ENCODE measurements around the gene DPYD. TPM values are rescaled to one million over a fixed set of nuclear protein-coding genes. Genes with fewer than 3 reads are reported as not detected.

Gene DPYD
- total and polyA plus RNA-seq, 12 donors = 4.1 to 22.0 (median 7.0) TPM

DNA sequence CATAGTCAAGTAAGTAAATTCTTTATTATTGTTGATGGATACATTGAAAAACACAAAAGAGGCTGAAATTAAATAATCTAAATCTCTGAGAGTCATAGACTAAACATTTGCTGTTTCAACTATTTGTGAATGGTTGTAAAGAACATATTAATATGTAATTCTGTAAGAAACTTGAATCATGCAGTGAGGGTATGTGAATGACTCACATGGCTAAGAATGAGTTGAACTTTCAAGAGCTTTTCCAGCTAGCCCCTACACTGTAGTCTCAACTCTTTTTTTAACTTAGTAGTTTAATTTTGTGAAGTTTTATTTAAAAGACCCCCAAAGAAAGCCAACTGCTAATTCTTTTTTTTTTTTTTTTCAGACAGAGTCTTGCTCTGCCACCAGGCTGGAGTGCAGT is 588.1 kb downstream of the DPYD start:
- no peak for ATAC-seq

DNA sequence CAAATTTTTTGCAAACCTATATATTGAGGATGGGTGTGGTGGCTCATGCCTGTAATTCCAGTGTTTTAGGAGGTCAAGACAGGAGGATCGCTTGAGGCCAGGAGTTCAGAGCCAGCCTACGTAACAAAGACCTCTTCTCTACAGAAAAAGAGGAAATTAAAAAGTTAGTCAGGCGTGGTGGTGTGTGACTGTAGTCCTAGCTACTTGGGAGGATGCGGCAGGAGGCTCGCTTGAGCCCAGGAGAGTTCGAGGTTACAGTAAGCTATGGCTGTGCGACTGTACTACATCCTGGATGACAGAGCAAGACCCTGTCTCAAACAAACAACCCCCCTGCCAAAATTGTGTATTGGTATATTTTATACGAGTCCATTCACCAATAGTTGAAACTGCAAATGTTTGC is 589.7 kb downstream of the DPYD start:
- TF ChIP-seq, protein P1, sequence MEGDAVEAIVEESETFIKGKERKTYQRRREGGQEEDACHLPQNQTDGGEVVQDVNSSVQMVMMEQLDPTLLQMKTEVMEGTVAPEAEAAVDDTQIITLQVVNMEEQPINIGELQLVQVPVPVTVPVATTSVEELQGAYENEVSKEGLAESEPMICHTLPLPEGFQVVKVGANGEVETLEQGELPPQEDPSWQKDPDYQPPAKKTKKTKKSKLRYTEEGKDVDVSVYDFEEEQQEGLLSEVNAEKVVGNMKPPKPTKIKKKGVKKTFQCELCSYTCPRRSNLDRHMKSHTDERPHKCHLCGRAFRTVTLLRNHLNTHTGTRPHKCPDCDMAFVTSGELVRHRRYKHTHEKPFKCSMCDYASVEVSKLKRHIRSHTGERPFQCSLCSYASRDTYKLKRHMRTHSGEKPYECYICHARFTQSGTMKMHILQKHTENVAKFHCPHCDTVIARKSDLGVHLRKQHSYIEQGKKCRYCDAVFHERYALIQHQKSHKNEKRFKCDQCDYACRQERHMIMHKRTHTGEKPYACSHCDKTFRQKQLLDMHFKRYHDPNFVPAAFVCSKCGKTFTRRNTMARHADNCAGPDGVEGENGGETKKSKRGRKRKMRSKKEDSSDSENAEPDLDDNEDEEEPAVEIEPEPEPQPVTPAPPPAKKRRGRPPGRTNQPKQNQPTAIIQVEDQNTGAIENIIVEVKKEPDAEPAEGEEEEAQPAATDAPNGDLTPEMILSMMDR (IDR thresholded peaks at IDR 0.05) = no peak
- ATAC-seq (no peak), DNase-seq (no peak)
- Histone ChIP-seq H3K4me1 (peaks cover 0 to 9% (median 0%) of the 10 kb centered on the region in 9 donors), H3K27ac (no peak overlapping the region), H3K27me3 (no peaks in the 10 kb centered on the region), H3K9me3 (no peaks in the 10 kb centered on the region), H3K36me3 (no peaks in the 10 kb centered on the region), H3K4me3 (no peak overlapping the region)
- intact Hi-C loops (cut with DNase I) = no loop called here
- WGBS, 2 donors = 94 to 96% methylated on average over 8 of the region's 8 CpGs

More for the DNA sequence above, 588.1 kb downstream of the DPYD start:
- H3K4me3 ChIP-seq = no peak overlapping the region
- intact Hi-C loops (cut with DNase I) = no loop called here
- no peak for DNase-seq
- TF ChIP-seq, protein P1 (IDR thresholded peaks at IDR 0.05) = no peak
- H3K27me3 ChIP-seq = no peaks in the 10 kb centered on the region
- H3K4me1 ChIP-seq = peaks cover 0 to 9% (median 0%) of the 10 kb centered on the region in 9 donors
- H3K36me3 ChIP-seq = no peaks in the 10 kb centered on the region
- no peak overlapping the region for H3K27ac ChIP-seq
- H3K9me3 ChIP-seq = no peaks in the 10 kb centered on the region

DNA sequence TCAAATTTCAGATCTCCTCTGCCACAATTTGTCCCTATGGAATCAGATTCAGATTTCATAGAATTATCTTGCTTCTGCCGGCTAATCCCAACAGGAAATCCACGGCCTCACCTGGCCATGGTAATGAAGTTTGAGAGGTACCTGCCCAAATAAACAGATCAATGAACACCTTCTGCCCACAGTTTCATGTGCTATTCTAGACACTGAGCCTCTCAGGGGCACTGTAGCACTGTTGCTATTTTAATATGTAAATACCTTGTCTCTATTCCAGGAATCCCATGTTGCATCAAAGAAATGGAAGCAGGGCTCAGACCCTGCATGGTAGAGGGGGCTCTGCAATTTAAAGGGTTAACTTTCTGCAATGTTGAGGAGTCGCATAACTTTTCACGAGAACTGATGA is 606.1 kb downstream of the DPYD start:
- Histone ChIP-seq H3K4me1 (no peaks in the 10 kb centered on the region), H3K4me3 (no peak overlapping the region), H3K27me3 (no peaks in the 10 kb centered on the region), H3K36me3 (no peaks in the 10 kb centered on the region), H3K9me3 (peaks cover 0 to 9% (median 3%) of the 10 kb centered on the region in 11 donors), H3K27ac (no peak overlapping the region)
- TF ChIP-seq, protein P1 (IDR thresholded peaks at IDR 0.05) = peak in 2 of 9 donors; percentile 4 to 23
- ATAC-seq = peak in 1 of 8 donors; percentile 50
- 69 to 70% methylated on average over 4 of the region's 4 CpGs for WGBS, 2 donors
- intact Hi-C loops (cut with DNase I) = no loop called here
- no peak for DNase-seq

DNA sequence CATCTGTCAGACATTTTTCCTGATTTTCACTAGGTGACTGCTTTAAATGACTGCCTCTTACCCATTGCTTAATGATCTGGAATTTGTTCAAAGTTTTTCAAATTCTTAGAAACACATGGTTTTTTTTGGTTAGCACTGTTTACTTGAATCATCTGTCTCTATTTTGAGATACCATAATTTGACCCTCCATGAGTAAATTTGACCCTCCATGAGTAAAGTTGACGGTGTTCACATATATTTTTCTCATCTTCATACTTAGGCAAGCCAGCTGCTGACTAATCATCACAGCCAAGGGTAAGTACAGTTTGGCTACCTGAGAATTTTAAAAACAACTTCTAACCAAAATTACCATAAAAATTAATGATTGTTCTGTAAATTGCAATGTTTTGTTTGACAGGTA is 612.7 kb downstream of the DPYD start:
- TF ChIP-seq, protein P1 (IDR thresholded peaks at IDR 0.05) = no peak
- intact Hi-C loops (cut with DNase I) = no loop called here
- DNase-seq (no peak), ATAC-seq (no peak)
- H3K27ac ChIP-seq = no peak overlapping the region
- no peaks in the 10 kb centered on the region for H3K9me3 ChIP-seq
- H3K4me1 ChIP-seq = peaks cover 0 to 6% (median 0%) of the 10 kb centered on the region in 9 donors
- WGBS, 2 donors = 91 to 94% methylated on average over 1 of the region's 1 CpG
- no peaks in the 10 kb centered on the region for H3K27me3 ChIP-seq
- H3K36me3 ChIP-seq = peaks cover 0 to 23% (median 4%) of the 10 kb centered on the region in 9 donors
- H3K4me3 ChIP-seq = no peak overlapping the region

Data from heart right ventricle (tissue), 16 donors.